Measurements from ENCODE around the gene NRXN2.

The NRXN2 gene

DNA sequence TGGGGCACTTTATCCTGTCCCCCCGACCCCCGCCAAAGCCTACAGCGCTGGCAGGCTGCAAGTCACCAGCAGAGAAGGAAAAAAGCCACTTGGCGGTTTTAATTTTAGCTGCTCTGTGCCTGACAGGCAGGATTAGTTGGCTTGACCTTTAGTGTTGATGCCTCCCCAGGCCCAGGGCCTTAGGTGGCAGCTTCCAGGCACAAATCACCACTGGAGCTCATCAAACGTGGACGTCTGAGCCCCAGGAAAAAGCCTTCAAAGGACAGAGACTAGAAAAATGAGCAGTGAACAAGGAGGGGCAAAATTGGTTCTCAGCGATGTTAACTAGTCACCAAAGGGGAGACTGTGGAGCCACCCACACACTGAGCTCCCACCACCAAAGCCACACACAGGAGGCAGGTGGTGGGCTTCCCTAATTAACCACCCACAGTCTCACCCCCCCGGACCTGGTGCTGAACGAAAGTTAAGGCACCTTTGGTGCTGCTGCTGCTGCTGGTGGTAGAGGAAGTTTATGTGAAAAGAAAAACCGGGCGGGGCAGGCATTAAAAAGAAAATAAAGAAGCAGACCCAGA lies 41.1 kb upstream of the NRXN2 start:
- no peak for TF ChIP-seq CREB1 (IDR thresholded peaks at IDR 0.05; ENCODE audit: low read depth)
- no peak for TF ChIP-seq YY1 (IDR thresholded peaks at IDR 0.05; ENCODE audit: low read depth)
- TF ChIP-seq, protein P1, sequence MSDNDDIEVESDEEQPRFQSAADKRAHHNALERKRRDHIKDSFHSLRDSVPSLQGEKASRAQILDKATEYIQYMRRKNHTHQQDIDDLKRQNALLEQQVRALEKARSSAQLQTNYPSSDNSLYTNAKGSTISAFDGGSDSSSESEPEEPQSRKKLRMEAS (IDR thresholded peaks at IDR 0.05) = no peak
- TF ChIP-seq TAF1 (IDR thresholded peaks at IDR 0.05; ENCODE audit: low read depth) = no peak
- no peak for TF ChIP-seq TEAD4 (IDR thresholded peaks at IDR 0.05)
- no peak for TF ChIP-seq TCF12 (IDR thresholded peaks at IDR 0.05; ENCODE audit: low read depth)
- TF ChIP-seq, protein P2, sequence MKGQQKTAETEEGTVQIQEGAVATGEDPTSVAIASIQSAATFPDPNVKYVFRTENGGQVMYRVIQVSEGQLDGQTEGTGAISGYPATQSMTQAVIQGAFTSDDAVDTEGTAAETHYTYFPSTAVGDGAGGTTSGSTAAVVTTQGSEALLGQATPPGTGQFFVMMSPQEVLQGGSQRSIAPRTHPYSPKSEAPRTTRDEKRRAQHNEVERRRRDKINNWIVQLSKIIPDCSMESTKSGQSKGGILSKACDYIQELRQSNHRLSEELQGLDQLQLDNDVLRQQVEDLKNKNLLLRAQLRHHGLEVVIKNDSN (IDR thresholded peaks at IDR 0.05) = no peak
- no peak for TF ChIP-seq RAD21 (IDR thresholded peaks at IDR 0.05; ENCODE audit: low read depth)
- TF ChIP-seq, protein P3, sequence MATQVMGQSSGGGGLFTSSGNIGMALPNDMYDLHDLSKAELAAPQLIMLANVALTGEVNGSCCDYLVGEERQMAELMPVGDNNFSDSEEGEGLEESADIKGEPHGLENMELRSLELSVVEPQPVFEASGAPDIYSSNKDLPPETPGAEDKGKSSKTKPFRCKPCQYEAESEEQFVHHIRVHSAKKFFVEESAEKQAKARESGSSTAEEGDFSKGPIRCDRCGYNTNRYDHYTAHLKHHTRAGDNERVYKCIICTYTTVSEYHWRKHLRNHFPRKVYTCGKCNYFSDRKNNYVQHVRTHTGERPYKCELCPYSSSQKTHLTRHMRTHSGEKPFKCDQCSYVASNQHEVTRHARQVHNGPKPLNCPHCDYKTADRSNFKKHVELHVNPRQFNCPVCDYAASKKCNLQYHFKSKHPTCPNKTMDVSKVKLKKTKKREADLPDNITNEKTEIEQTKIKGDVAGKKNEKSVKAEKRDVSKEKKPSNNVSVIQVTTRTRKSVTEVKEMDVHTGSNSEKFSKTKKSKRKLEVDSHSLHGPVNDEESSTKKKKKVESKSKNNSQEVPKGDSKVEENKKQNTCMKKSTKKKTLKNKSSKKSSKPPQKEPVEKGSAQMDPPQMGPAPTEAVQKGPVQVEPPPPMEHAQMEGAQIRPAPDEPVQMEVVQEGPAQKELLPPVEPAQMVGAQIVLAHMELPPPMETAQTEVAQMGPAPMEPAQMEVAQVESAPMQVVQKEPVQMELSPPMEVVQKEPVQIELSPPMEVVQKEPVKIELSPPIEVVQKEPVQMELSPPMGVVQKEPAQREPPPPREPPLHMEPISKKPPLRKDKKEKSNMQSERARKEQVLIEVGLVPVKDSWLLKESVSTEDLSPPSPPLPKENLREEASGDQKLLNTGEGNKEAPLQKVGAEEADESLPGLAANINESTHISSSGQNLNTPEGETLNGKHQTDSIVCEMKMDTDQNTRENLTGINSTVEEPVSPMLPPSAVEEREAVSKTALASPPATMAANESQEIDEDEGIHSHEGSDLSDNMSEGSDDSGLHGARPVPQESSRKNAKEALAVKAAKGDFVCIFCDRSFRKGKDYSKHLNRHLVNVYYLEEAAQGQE (IDR thresholded peaks at IDR 0.05; ENCODE audit: low read depth) = no peak
- no peak for TF ChIP-seq NFIC (IDR thresholded peaks at IDR 0.05)
- no peak for TF ChIP-seq EGR1 (IDR thresholded peaks at IDR 0.05)
- TF ChIP-seq ZBTB7A (IDR thresholded peaks at IDR 0.05; ENCODE audit: low read depth) = no peak
- no peak for TF ChIP-seq CEBPB (IDR thresholded peaks at IDR 0.05)
- TF ChIP-seq EP300 (IDR thresholded peaks at IDR 0.05; ENCODE audit: borderline replicate concordance) = no peak
- no peak for TF ChIP-seq FOXM1 (IDR thresholded peaks at IDR 0.05; ENCODE audit: borderline replicate concordance, low read depth)

DNA sequence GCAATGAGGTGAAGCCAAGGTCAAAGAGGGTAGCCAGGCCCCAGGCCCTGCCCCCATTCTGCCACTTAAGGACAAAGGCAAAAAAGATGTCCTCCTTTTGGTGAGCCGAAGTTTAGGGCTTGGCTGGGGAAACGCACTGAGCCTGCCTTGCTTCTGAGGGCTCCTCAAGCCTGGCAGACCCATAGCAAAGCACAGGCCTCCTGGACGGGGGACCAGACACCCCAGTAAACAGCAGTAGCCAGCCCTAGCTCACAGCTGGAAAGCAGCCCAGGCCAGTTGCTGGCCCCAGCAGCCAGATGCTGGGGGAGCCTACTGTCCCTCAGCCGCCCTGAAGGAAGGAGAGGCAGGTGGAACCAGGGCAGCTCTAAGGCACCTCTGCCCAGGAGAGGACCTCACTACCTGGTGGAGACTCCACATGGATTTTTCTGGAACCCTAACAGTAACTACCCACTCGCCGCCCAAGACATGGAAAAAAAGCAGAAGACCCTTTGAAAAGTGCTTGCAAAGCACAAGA lies 40.6 kb upstream of the NRXN2 start:
- TF ChIP-seq, protein P3 (IDR thresholded peaks at IDR 0.05; ENCODE audit: low read depth) = no peak
- TF ChIP-seq EGR1 (IDR thresholded peaks at IDR 0.05) (no peak), FOXM1 (IDR thresholded peaks at IDR 0.05; ENCODE audit: borderline replicate concordance, low read depth) (no peak), TCF12 (IDR thresholded peaks at IDR 0.05; ENCODE audit: low read depth) (no peak), CREB1 (IDR thresholded peaks at IDR 0.05; ENCODE audit: low read depth) (no peak), YY1 (IDR thresholded peaks at IDR 0.05; ENCODE audit: low read depth) (no peak), TAF1 (IDR thresholded peaks at IDR 0.05; ENCODE audit: low read depth) (no peak), ZBTB7A (IDR thresholded peaks at IDR 0.05; ENCODE audit: low read depth) (no peak), EP300 (IDR thresholded peaks at IDR 0.05; ENCODE audit: borderline replicate concordance) (no peak), TEAD4 (IDR thresholded peaks at IDR 0.05) (no peak), NFIC (IDR thresholded peaks at IDR 0.05) (no peak)

DNA sequence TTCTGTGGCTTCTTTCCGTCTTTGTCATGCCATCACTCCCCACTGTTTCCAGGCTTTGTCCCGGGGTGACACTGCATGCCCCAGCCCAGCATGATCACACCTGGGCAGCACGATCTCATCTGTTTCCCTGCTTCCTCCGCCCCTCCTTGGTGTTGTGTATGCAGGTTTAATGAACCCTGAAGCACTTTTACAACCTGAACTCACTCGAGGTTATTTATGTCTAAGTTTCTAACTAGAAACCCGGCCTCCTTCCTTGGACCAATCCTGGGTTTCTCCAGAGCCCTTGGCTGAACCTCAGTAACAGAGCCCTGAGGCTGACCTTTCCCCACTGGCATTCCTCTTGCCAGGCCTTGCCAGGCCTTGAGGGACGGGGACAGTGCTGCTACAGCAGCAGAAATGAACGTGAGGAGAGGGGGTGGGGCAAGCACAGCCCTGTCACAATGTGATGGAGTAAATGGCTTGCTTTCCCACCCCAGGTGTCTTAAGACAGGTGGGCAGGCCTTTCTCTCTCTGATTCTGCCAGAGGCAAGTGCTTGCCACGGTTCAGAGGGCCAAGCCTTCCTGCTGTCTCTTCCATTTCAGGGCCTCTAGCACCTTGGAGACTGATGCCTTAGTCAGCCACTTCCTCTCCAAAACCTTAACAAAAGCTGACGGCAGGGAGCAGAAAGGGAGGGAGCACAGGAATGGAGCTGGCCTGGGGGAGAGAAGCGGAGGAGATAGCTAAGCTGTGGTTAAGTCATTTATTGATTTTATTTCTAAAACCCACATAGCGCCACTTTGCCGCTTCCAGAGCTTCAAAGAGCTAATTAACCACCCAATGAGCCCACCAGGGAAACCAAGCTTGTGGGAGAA lies 39.9 kb upstream of the NRXN2 start:
- no peak for TF ChIP-seq NFIC (IDR thresholded peaks at IDR 0.05)
- no peak for TF ChIP-seq ZBTB7A (IDR thresholded peaks at IDR 0.05; ENCODE audit: low read depth)
- TF ChIP-seq, protein P1 (IDR thresholded peaks at IDR 0.05) = no peak
- no peak for TF ChIP-seq FOXM1 (IDR thresholded peaks at IDR 0.05; ENCODE audit: borderline replicate concordance, low read depth)
- no peak for TF ChIP-seq RAD21 (IDR thresholded peaks at IDR 0.05; ENCODE audit: low read depth)
- no peak for TF ChIP-seq CREB1 (IDR thresholded peaks at IDR 0.05; ENCODE audit: low read depth)
- TF ChIP-seq, protein P2 (IDR thresholded peaks at IDR 0.05) = no peak
- TF ChIP-seq YY1 (IDR thresholded peaks at IDR 0.05; ENCODE audit: low read depth) = no peak
- TF ChIP-seq TCF12 (IDR thresholded peaks at IDR 0.05; ENCODE audit: low read depth) = no peak
- no peak for TF ChIP-seq TAF1 (IDR thresholded peaks at IDR 0.05; ENCODE audit: low read depth)
- TF ChIP-seq, protein P3 (IDR thresholded peaks at IDR 0.05; ENCODE audit: low read depth) = no peak
- no peak for TF ChIP-seq CEBPB (IDR thresholded peaks at IDR 0.05)
- TF ChIP-seq TEAD4 (IDR thresholded peaks at IDR 0.05) = no peak; the same call in 1 of the 2 replicates
- TF ChIP-seq EP300 (IDR thresholded peaks at IDR 0.05; ENCODE audit: borderline replicate concordance) = no peak

Measured in Ishikawa (cell line).